C4-2B (cell line): ENCODE results near the gene ILF2.

Source experiments
- ZFX ChIP-seq: fragments of 450-650 bp; IDR thresholded peaks from 2 replicates; pipeline ENCODE4 v1.6.1; 2017
- TF ChIP-seq, protein P1 (sequence below): fragments of 450-650 bp; conservative IDR thresholded peaks from 2 replicates; pipeline ENCODE4 v1.5.1; 2017; ENCODE audit warnings: mild to moderate bottlenecking

DNA sequence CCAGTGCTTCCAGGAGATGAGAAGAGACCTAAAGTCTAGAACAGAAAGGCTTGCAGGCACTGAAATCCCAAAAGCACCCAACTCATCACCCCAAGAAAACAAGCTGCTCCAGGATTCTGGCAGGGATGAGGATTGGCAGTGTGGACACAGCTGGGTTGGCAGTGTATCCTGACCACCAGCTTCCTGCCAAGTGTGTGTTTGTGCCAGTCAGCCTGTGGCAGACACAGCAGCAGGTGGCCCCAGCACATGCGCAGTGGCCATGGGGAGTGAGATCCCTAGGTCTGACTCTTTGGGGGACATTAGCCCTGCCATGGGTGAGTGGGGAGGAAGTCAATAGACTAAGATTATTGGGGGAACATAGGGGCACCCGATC, 20.9 kb downstream of the ILF2 start:
- TF ChIP-seq, protein P1, sequence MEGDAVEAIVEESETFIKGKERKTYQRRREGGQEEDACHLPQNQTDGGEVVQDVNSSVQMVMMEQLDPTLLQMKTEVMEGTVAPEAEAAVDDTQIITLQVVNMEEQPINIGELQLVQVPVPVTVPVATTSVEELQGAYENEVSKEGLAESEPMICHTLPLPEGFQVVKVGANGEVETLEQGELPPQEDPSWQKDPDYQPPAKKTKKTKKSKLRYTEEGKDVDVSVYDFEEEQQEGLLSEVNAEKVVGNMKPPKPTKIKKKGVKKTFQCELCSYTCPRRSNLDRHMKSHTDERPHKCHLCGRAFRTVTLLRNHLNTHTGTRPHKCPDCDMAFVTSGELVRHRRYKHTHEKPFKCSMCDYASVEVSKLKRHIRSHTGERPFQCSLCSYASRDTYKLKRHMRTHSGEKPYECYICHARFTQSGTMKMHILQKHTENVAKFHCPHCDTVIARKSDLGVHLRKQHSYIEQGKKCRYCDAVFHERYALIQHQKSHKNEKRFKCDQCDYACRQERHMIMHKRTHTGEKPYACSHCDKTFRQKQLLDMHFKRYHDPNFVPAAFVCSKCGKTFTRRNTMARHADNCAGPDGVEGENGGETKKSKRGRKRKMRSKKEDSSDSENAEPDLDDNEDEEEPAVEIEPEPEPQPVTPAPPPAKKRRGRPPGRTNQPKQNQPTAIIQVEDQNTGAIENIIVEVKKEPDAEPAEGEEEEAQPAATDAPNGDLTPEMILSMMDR: no peak
- no peak for TF ChIP-seq ZFX
